Keratinocyte (primary cell): ENCODE measurements around the gene CXCL6.

Source experiments
- EZH2 ChIP-seq: IDR thresholded peaks from one replicate; pipeline ENCODE4 v1.6.1; 2012; ENCODE audit warnings: inconsistent platforms, mild to moderate bottlenecking, low read length, moderate library complexity
- TF ChIP-seq, protein P1 (sequence below), 3 experiments: IDR thresholded peaks in 1 of 3; conservative IDR thresholded peaks in 1 of 3; optimal IDR thresholded peaks in 1 of 3; 2 replicates in 2 of 3; 3 replicates in 1 of 3; pipeline versions ENCODE3 to v1.5.1; 2011; ENCODE audit warnings: low read length in 3 of 3, mild to moderate bottlenecking in 3 of 3, moderate library complexity in 2 of 3, control low read depth in 1 of 3, inconsistent platforms in 1 of 3; ENCODE audit not compliant: insufficient read depth in 2 of 3; ENCODE audit errors: extremely low read depth in 1 of 3

DNA sequence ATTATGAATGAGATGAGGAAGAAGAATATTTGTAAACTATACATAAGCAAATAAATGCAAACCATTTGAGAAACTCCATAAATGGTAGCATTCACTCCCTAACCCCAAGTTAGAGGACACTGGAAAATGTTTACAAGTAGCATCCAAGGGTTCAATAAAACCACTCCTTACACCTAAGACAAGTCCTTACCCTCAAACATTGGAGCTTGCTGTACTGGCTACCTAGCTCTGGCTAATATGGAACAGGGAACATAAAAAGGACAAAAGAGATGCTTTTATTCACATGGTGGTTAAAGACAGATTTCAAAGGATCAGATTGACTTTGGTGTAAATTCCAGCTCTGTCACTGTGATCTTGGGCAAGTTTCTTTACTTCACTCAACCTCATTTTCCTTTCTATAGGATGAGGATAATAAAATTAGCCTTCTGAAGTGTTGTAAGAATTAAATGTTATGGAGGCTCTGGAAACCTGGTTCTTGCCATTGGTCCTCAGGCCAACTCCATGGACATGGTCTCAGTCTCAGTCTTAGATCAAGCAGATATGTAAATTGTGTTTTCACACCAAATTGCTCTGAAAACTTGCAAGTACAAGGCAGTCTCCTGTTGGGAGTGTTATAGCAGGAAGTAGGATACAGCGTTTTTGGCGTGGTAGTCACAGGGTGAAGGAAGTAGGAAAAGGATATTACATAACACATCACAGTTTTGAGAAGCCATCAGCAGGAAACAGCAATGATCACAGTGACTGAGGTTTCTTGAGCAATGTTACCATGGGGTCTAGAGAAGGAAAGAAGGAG lies 36.0 kb downstream of the CXCL6 start:
- TF ChIP-seq, protein P1, sequence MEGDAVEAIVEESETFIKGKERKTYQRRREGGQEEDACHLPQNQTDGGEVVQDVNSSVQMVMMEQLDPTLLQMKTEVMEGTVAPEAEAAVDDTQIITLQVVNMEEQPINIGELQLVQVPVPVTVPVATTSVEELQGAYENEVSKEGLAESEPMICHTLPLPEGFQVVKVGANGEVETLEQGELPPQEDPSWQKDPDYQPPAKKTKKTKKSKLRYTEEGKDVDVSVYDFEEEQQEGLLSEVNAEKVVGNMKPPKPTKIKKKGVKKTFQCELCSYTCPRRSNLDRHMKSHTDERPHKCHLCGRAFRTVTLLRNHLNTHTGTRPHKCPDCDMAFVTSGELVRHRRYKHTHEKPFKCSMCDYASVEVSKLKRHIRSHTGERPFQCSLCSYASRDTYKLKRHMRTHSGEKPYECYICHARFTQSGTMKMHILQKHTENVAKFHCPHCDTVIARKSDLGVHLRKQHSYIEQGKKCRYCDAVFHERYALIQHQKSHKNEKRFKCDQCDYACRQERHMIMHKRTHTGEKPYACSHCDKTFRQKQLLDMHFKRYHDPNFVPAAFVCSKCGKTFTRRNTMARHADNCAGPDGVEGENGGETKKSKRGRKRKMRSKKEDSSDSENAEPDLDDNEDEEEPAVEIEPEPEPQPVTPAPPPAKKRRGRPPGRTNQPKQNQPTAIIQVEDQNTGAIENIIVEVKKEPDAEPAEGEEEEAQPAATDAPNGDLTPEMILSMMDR (optimal IDR thresholded peaks at IDR 0.05 in 1 of 3, IDR thresholded peaks at IDR 0.05 in 1 of 3, conservative IDR thresholded peaks at IDR 0.05 in 1 of 3; ENCODE audit: extremely low read depth in 1 of 3, insufficient read depth in 2 of 3, low read length in 3 of 3) = no peak
- TF ChIP-seq EZH2 = no peak
